ENCODE results near the gene RPS10. TPM values are rescaled to one million over a fixed set of nuclear protein-coding genes. Genes with fewer than 3 reads are reported as not detected.

RPS10 gene
- total RNA-seq, 2 experiments from 2014 or later = 1,714 to 2,938 TPM

DNA sequence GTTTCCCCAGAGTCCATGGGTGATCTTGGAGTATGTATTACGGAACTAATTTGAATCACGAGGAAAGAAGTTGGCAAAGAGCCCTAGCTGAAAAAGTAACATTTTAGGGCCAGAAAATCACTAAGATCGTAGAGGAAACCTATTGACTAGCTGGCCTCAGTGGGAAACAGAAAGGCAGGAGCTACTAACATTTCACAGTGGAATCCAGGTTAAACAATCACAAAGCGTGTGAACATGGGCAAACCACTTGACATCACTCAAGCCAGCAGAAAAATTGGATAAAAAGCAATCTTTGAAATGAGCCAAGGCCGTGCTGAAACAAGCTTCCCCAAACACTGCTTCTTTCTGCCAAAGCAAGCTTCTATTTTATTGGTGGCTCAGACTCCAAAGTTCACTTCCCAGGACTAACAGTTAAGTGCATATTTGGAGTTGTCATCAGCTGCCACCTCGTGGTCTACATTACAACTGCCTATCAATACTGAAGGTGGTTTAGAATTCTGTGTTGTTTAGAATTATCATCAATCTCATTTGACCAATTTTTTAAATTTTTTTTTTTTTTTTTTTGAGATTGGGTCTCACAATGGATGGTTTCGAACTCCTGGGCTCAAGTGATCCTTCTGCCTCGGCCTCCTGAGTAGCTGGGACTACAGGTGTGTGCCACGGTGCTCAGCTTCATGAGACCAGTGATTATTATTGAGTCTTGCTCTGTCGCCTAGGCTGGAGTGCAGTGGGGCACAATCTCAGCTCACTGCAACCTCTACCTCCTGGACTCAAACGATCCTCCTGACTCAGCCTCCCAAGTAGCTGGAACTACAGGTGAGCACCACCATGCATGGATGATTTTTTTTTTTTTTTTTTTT lies 10.6 kb downstream of the RPS10 start:
- Histone ChIP-seq H3K4me3 (ENCODE audit: low read depth, low read length, poor library complexity, severe bottlenecking) (no peak overlapping the region), H3K4me2 (ENCODE audit: low read length) (no peak overlapping the region), H2AFZ (ENCODE audit: low read length) (no peak overlapping the region), H3K79me2 (ENCODE audit: insufficient read depth, low read depth, low read length) (peaks cover 4% of the 10 kb centered on the region; the same call in 1 of the 2 replicates), H3K27ac (ENCODE audit: low read depth, low read length, poor library complexity, severe bottlenecking) (no peak overlapping the region), H3K4me1 (ENCODE audit: insufficient read depth, low read length, poor library complexity, severe bottlenecking) (no peaks in the 10 kb centered on the region), H3K36me3 (ENCODE audit: insufficient read depth, low read length) (peaks cover 86% of the 10 kb centered on the region), H3K9me2 (ENCODE audit: insufficient read depth, low read length) (no peaks in the 10 kb centered on the region), H3K9me3 (ENCODE audit: low read length) (no peaks in the 10 kb centered on the region), H4K20me1 (ENCODE audit: insufficient read depth, low read length) (no peaks in the 10 kb centered on the region)
- BruUV-seq (replicated peaks) = no TSS peak
- CTCF ChIA-PET (ENCODE audit: unreplicated experiment) = interaction anchor here (2.3 kb wide), 1 partner anchor 167 kb away, joined by 18 read pairs; the partner anchor contains the start of gene SMIM29
- peak; percentile 69 for DNase-seq (ENCODE audit: low spot score)
- intact Hi-C loops (cut with micrococcal nuclease; ENCODE audit: unreplicated experiment) = loop anchor here (1.0 to 2.0 kb wide), 2 partner anchors 166 to 218 kb away; partner anchors contain the start of gene SMIM29
- TF ChIP-seq CTCF (conservative IDR thresholded peaks at IDR 0.05; ENCODE audit: low read length) (peak; percentile 82), EZH2phosphoT487 (IDR thresholded peaks at IDR 0.05; ENCODE audit: borderline replicate concordance, low read depth, low read length) (no peak)
- POLR2A ChIA-PET = interaction anchor here (0.6 to 2.7 kb wide), 9 partner anchors 11 to 1008 kb away, joined by 3 to 14 read pairs (median 6); partner anchors contain the start of genes HMGA1, RPS10 and SMIM29

DNA sequence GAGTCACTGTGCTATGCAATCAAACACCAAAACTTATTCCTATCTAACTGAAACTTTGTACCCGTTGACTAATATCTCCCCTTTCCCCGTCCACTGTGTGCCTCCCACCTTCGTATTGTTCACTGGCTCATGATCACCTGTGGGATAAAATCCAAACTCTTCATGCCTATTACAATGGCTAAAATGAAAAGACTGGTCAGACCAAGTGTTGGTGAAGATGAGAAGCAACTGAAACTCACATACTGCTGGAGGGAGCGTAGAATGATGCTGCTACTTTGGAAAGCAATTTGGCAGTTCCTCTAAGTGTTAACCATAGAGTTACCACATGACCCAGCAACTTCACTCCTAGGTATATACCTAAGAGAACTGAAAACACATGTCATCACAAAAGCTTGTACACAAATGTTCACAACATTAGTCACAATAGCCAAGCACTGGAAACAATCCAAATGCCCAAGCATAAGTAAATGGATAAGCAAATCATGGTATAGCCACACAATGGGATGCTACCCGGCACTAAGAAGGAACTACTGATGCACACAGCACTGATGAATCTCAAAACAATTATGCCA lies 13.1 kb downstream of the RPS10 start:
- no peak overlapping the region for H3K27ac ChIP-seq (ENCODE audit: low read depth, low read length, poor library complexity, severe bottlenecking)
- no peaks in the 10 kb centered on the region for H3K9me3 ChIP-seq (ENCODE audit: low read length)
- H3K4me3 ChIP-seq (ENCODE audit: low read depth, low read length, poor library complexity, severe bottlenecking) = no peak overlapping the region
- no peaks in the 10 kb centered on the region for H3K9me2 ChIP-seq (ENCODE audit: insufficient read depth, low read length)
- no peaks in the 10 kb centered on the region for H4K20me1 ChIP-seq (ENCODE audit: insufficient read depth, low read length)
- ChIA-PET POLR2A (no interaction called here), CTCF (ENCODE audit: unreplicated experiment) (no interaction called here)
- H3K79me2 ChIP-seq (ENCODE audit: insufficient read depth, low read depth, low read length) = no peaks in the 10 kb centered on the region
- no peak for DNase-seq (ENCODE audit: low spot score)
- no TSS peak for BruUV-seq (replicated peaks)
- intact Hi-C loops (cut with micrococcal nuclease; ENCODE audit: unreplicated experiment) = no loop called here
- no peaks in the 10 kb centered on the region for H3K4me1 ChIP-seq (ENCODE audit: insufficient read depth, low read length, poor library complexity, severe bottlenecking)
- no peak overlapping the region for H2AFZ ChIP-seq (ENCODE audit: low read length)
- peaks cover 61% of the 10 kb centered on the region for H3K36me3 ChIP-seq (ENCODE audit: insufficient read depth, low read length)
- no peak for TF ChIP-seq EZH2phosphoT487 (IDR thresholded peaks at IDR 0.05; ENCODE audit: borderline replicate concordance, low read depth, low read length)
- no peak for TF ChIP-seq CTCF (conservative IDR thresholded peaks at IDR 0.05; ENCODE audit: low read length)
- no peak overlapping the region for H3K4me2 ChIP-seq (ENCODE audit: low read length)

Data from OCI-LY7 (cell line).